Stimulated activated CD4-positive, alpha-beta T cell treated with anti-CD3 and anti-CD28 coated beads, Interleukin-2, amount 100 ng/mL, for 24 hours (primary cell): ENCODE results near the gene RARG.
"Not testable (repeated sequence)": the region's sequence is repeated elsewhere in the genome, so short reads cannot be mapped to it uniquely, and the experiment has no call there.

Experiments used
- DNase-seq, 2 donors: peaks; one replicate each; pipeline ENCODE4 v3.0.0-alpha.2; 2020

RARG gene

DNA sequence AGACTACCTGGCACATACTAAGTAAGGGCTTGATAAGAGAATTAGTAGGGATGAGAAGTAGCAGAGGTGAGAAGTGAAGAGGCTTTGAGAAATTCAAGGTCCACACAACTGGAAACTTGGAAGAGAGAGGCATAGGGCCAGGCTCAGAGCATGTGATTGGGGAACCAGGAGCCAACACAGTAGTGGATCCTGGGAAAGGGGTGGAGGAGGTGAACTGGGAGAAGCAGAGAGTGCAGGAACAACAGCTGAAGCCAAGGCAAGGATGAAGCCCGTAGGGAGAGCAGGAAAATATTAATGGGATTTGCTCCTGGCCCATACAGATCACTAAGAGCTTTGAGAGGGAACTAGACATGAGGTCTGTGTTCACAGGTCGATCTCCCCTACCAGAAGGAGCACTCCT, 23.6 kb downstream of the RARG start:
- no peak for DNase-seq

- DNase-seq, result peak; percentile 61
Observed at GRCh38 chr12:53207042-53207441, 25.0 kb downstream of the RARG start, which contains the start of gene ITGB7. TSS of gene ITGB7 (minus strand) at chr12:53207251. CDS start at chr12:53200443, 6,808 bp downstream.

DNA sequence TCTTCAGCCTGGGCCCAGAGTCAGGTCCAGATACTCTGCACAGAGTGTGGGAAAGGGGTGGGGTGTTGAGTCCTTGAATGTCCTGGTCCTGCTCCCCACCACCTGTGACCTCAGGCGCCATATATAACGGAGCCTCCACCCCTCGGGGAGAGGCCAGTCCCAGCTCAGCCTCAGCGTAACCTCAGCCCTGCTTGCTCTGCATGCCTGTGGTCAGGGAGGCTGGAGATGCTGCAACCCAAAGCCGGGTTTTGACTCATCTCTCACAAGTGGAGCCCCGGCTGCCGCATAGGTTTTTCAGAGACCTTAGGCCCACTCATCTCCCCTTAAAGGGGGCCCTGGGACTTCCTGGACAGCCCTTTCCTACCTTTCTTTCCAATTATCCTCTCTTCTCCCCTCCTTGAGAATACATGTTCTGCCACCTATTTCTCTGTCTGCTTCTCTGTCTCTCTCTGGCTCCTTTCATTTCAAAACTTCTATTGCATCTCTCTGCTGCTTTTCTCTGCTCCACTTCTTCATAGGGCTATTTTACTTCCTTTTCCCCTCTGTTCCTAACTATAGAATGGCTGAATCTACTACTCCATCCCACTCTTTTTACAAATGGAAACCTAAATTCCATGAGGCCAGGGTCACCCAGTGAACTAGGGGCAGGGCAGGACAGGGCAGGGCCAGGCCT, 26.1 kb downstream of the RARG start:
- DNase-seq, result peak; percentile 72 to 79

DNA sequence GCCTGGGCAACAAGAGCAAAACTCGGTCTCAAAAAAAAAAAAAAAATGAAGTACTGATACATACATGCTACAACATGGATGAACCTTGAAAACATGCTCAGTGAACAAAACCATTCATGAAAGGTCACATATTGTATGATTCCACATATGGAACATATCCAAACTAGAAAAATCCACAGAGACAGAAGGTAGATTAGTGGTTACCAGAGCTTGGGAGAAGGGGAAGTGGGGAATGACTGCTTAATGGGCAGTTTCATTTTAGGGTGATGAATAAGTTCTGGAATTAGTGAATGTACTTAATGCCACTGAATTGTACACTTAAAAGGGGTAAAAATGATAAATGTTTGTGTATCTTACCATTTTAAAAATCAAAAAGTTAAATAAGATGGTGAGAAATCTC, 27.7 kb downstream of the RARG start:
- no peak for DNase-seq

DNA sequence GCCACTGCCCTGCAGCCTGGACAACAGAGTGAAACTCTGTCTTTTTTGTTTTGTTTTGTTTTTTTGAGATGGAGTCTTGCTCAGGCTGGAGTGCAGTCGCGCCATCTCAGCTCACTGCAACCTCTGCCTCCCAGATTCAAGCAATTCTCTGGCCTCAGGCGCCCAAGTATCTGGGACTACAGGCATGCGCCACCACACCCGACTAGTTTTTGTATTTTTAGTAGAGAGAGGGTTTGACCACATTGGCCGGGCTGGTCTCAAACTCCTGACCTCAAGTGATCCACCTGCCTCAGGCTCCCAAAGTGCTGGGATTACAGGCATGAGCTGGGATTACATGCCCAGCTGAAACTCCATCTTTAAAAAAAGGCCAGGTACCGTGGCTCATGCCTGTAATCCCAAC, 29.7 kb downstream of the RARG start:
- not testable (repeated sequence) for DNase-seq

DNA sequence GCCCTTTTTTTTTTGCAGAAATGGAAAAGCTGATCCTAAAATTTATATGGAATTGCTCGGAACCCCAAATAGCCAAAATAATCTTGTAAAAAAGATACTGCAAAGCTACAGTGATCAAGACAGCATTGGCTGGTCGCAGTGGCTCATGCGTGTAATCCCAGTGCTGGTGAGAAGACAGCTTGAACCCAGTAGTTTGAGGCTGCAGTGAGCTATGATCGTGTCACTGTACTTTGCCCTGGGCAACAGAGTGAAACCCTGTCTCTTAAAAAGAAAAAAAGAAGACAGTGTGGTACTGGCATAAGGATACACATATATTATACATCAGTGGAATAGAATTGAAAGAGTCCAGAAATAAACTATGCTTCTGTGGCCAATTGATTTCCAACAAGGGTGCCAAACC, 30.4 kb downstream of the RARG start:
- DNase-seq, result no peak

DNA sequence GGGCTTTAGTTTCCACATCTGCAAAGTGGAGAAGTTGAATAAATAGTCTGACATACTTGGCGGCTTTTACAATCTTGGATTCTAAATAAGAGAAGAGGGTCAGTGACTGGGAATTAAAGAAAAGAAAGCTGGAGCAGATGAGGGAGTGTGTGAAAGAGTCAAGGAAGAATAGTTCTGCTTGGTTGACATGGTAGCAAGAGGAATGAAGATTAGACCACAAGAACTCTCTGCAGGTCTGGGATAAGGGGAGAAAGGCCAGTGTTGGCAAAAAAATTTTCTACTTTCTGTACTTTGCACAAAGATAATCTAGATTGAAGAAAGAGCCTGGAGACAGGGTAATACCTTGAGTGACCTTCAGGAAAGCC, 30.9 kb downstream of the RARG start:
- no peak for DNase-seq

DNA sequence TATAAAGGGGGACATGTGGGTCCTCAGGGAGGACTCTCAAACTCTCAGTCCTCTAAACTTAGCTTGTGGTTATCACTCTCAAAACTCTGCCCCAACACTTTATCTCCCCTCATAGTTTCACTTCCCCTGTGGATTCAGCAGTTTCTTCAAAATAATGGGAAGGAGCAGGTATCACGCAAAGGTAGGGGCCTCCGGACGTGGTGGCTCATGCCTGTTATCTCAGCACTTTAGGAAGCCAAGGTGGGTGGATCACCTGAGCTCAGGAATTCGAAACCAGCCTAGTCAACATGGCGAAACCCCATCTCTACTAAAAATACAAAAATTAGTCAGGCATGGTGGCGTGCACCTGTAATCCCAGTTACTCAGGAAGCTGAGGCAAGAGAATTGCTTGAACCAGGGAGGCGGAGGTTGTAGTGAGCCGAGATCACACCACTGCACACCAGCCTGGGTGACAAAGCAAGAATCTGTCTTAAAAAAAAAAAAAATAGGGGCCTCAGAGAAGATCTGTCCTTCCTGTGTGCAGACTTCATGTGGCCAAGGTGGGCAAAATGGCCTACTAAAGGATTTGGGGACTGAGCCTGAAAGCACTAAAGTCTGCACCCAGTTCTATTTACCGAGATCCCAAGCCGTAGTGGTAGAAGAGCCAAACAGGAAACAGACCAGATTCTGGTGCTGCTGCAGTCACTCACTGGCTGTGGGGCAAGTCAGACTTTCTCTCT, 31.4 kb downstream of the RARG start:
- peak in 1 of 2 donors; percentile 43 for DNase-seq

DNA sequence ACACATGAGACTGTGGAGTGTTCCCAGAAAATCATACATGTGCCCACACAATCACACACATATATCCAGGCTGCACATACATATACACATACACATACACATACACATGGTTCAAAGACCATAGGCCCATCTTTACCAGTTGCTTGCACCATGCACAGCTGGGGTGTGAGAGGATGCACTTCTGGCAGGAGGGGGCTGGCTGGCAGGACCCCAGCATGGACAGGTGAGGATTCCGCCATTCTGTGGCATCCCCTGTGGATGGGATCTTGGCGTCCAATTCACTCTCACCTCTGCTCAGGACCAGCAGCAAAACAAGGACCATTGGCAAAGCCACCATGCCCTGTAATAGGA, 31.9 kb downstream of the RARG start:
- no peak for DNase-seq

GRCh38 chr12:53199700-53200099, 32.3 kb downstream of the RARG start:
- no peak for DNase-seq

GRCh38 chr12:53198486-53199110, 33.4 kb downstream of the RARG start:
- no peak for DNase-seq

DNA sequence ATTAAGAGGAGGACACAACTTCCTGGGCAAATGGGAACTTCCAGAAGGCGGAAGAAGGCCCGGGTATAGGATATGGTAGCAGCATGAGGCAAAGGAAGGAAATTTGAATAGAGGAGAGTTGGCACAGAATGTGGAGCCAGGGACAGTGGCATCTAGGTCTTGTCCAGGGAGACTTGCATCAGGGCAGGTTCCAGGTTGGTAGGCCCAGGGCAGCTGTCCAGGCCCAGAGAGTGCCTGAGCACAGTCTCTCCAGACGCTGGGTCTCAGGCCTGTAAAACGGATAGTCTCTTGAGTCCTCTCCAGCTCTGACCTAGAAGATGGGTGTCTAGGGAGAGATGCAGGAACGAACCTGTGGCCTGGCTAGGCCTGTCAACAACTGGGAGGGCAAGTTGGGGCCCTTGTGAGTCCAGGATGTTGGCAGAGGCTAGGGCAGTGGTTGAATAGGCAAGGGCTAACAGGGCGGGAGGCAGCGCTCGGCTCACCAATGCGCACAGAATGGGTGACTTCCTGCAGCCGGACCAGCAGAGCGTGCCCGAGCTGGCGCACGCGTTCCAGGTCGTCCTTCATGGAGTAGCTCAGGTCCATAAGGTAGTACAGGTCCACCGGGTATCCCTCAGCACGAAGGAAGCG, 34.9 kb downstream of the RARG start:
- DNase-seq, result no peak

DNA sequence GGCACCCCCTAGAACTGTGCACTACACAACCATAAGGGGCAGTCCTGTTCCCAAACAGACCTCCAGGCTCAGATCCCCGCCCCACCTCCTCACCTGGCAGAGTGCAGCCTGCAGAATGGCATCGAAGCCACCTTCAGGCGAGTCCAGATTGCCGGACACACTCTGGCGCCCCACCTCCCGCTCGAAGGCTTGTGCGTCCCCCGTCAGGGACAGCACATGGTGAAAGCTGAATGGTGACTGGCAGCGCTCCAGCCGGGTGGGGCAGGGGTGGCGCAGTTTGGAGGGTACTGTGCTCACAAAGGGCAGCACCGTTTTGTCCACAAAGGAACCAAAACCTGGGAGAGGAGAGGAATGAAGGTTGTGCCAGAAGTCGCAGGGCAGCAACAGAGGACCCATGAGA, 35.5 kb downstream of the RARG start:
- no peak for DNase-seq

GRCh38 chr12:53195516-53196420, 36.2 kb downstream of the RARG start:
- DNase-seq, result no peak

- no peak for DNase-seq
Observed at GRCh38 chr12:53194973-53195372, 37.0 kb downstream of the RARG start.

GRCh38 chr12:53193985-53194716, 37.9 kb downstream of the RARG start:
- no peak for DNase-seq

- no peak for DNase-seq
Observed at GRCh38 chr12:53193040-53193439, 39.0 kb downstream of the RARG start.

GRCh38 chr12:53192531-53193021, 39.4 kb downstream of the RARG start:
- DNase-seq, result no peak

GRCh38 chr12:53191885-53192530, 40.0 kb downstream of the RARG start:
- no peak for DNase-seq

DNA sequence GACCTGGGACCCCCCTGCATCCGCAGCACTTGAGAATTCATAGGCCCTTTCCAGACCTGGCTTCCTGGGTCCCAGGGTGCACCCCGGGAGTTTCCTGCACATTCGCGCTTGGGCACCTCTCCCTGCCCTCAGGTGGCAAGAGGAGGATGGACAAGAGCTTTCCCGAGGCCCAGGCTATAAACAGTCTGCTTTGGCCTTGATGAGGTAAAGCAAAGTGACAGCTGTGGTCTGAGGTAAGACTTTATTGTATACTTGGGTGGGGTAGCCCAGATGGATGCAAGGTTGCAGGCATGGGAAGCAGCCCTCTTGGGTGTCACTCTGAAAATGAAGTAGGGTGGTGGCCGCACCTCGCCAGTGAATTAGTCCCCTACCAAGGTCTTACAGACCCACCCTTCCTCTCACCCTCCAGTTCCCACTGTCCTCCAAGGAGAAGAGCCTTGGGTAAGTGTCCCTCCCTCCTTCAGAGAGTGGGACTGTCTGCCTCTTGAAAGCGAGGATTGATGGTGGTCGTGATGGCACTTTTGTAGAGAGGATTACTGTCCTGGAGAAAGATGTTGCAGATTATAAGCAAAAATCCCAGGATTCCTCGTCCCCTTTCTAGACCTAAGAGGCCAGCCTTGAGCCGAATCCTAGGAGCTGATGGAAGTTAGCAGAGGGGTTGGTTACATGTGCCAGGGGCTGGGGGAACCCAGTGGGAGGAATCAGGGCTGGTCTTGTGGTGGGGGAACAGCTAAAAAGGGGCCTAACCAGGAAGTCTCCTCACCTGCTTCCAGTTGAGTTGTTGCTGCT, 40.7 kb downstream of the RARG start:
- DNase-seq, result no peak
